IMR-90 (cell line): ENCODE results near the gene STPG4. TPM values are rescaled to one million over a fixed set of nuclear protein-coding genes. Genes with fewer than 3 reads are reported as not detected.

Source experiments
- ATAC-seq: fragments of 200-7000 bp; cut with Tn5 transposase; 2 replicates; pipeline ENCODE4 v1.9.1; 2020; ENCODE audit warnings: low read depth, mild to moderate bottlenecking, moderate library complexity
- BruUV-seq: library from RNA; stranded (reverse); fragments of 400-500 nt; replicated peaks from 2 replicates; lab custom pipeline; 2021; lab: Mats Ljungman, UMichigan
- CTCF ChIA-PET: fragments of 300-600 bp; formaldehyde crosslinking; extraction: SDS; loops from one replicate; lab custom pipeline; 2021; ENCODE audit warnings: antibody characterized with exemption; lab: Yijun Ruan, JAX
- POLR2A ChIA-PET: fragments of 300-600 bp; sonication (Branson Sonifier 250); formaldehyde crosslinking; loops from one replicate; lab custom pipeline; 2022; ENCODE audit warnings: antibody characterized with exemption; ENCODE audit not compliant: unreplicated experiment; lab: Charles Lee
- DNase-seq: peaks from one replicate; pipeline ENCODE4 v3.0.0; 2013
- H2AFZ ChIP-seq: replicated peaks from 2 replicates; pipeline ENCODE3; 2013; ENCODE audit warnings: low read length, mild to moderate bottlenecking; ENCODE audit not compliant: poor library complexity
- H2AK5ac ChIP-seq: 2 replicates; pipeline ENCODE4 v1.6.1; 2013; ENCODE audit warnings: low read depth, low read length, inconsistent platforms
- H2AK9ac ChIP-seq: replicated peaks from 2 replicates; pipeline ENCODE3; 2013; ENCODE audit warnings: mild to moderate bottlenecking, low read depth, low read length, moderate library complexity; ENCODE audit not compliant: poor library complexity
- H2BK120ac ChIP-seq: 2 replicates; pipeline ENCODE4 v1.6.1; 2013; ENCODE audit warnings: low read depth, low read length, inconsistent platforms
- H2BK15ac ChIP-seq: 3 replicates; pipeline ENCODE4 v1.6.1; 2013; ENCODE audit warnings: low read depth, low read length, inconsistent platforms
- H2BK20ac ChIP-seq: 2 replicates; pipeline ENCODE4 v1.6.1; 2013; ENCODE audit warnings: low read depth, mild to moderate bottlenecking, inconsistent platforms, low read length, moderate library complexity
- H2BK5ac ChIP-seq: 2 replicates; pipeline ENCODE4 v1.6.1; 2013; ENCODE audit warnings: mild to moderate bottlenecking, low read depth, low read length, inconsistent platforms; ENCODE audit not compliant: poor library complexity, severe bottlenecking
- H3K14ac ChIP-seq: replicated peaks from 2 replicates; pipeline ENCODE4 v1.6.1; 2013; ENCODE audit warnings: low read depth, low read length, inconsistent platforms
- H3K18ac ChIP-seq: 2 replicates; pipeline ENCODE4 v1.6.1; 2013; ENCODE audit warnings: low read depth, low read length, control low read depth
- H3K23ac ChIP-seq: 2 replicates; pipeline ENCODE4 v1.6.1; 2013; ENCODE audit warnings: low read depth, low read length, inconsistent platforms
- H3K27ac ChIP-seq: 2 replicates; pipeline ENCODE4 v1.5.1; 2013; ENCODE audit warnings: mild to moderate bottlenecking, control low read depth, low read length; ENCODE audit not compliant: insufficient read depth
- H3K27me3 ChIP-seq: 2 replicates; pipeline ENCODE4 v1.6.1; 2013; ENCODE audit warnings: low read length; ENCODE audit not compliant: control insufficient read depth, insufficient read depth
- H3K36me3 ChIP-seq: 2 replicates; pipeline ENCODE4 v1.6.1; 2013; ENCODE audit warnings: low read length, mixed read lengths; ENCODE audit not compliant: control insufficient read depth, insufficient read depth
- H3K4ac ChIP-seq: 2 replicates; pipeline ENCODE4 v1.6.1; 2013; ENCODE audit warnings: low read depth, low read length, inconsistent platforms
- H3K4me1 ChIP-seq: 2 replicates; pipeline ENCODE4 v1.6.1; 2013; ENCODE audit warnings: low read length, mixed read lengths; ENCODE audit not compliant: control insufficient read depth, insufficient read depth
- H3K4me2 ChIP-seq: 2 replicates; pipeline ENCODE4 v1.6.1; 2013; ENCODE audit warnings: low read depth, mild to moderate bottlenecking, control low read depth, low read length, moderate library complexity
- H3K4me3 ChIP-seq: 2 replicates; pipeline ENCODE4 v1.5.1; 2013; ENCODE audit warnings: low read depth, mild to moderate bottlenecking, control low read depth, low read length, moderate library complexity; ENCODE audit not compliant: insufficient read depth
- H3K56ac ChIP-seq: 2 replicates; pipeline ENCODE4 v1.6.1; 2013; ENCODE audit warnings: low read length, inconsistent platforms; ENCODE audit not compliant: insufficient read depth; ENCODE audit errors: extremely low read depth
- H3K79me1 ChIP-seq, 2 experiments: 2 replicates each; pipeline ENCODE4 v1.6.1; 2013; ENCODE audit warnings: low read length in 2 of 2, inconsistent platforms in 1 of 2, low read depth in 1 of 2
- H3K9ac ChIP-seq: 2 replicates; pipeline ENCODE4 v1.6.1; 2013; ENCODE audit warnings: low read depth, low read length, control low read depth
- H3K9me1 ChIP-seq: 2 replicates; pipeline ENCODE4 v1.6.1; 2013; ENCODE audit warnings: low read length, inconsistent platforms; ENCODE audit not compliant: insufficient read depth
- H3K9me3 ChIP-seq: 2 replicates; pipeline ENCODE4 v1.6.1; 2013; ENCODE audit warnings: low read length; ENCODE audit not compliant: control insufficient read depth, insufficient read depth
- H4K20me1 ChIP-seq: 2 replicates; pipeline ENCODE4 v1.6.1; 2013; ENCODE audit warnings: low read length, inconsistent platforms; ENCODE audit not compliant: insufficient read depth
- H4K5ac ChIP-seq: 2 replicates; pipeline ENCODE4 v1.6.1; 2013; ENCODE audit warnings: mild to moderate bottlenecking, low read depth, low read length, control low read depth
- H4K8ac ChIP-seq, 2 experiments: 2 replicates each; pipeline ENCODE4 v1.6.1; 2013; ENCODE audit warnings: low read depth in 2 of 2, low read length in 2 of 2, control low read depth in 1 of 2, inconsistent platforms in 1 of 2
- H4K91ac ChIP-seq: 2 replicates; pipeline ENCODE4 v1.6.1; 2013; ENCODE audit warnings: low read depth, low read length, inconsistent platforms; ENCODE audit not compliant: insufficient read depth
- BHLHE40 ChIP-seq: fragments of 150-350 bp; IDR thresholded peaks from 2 replicates; pipeline ENCODE4 v1.6.1; 2016; ENCODE audit warnings: mild to moderate bottlenecking, low read depth, low read length
- CEBPB ChIP-seq: IDR thresholded peaks from 2 replicates; pipeline ENCODE4 v1.6.1; 2012; ENCODE audit warnings: low read depth, low read length, improper control_type of control experiment
- ELK1 ChIP-seq: fragments of 150-350 bp; IDR thresholded peaks from 2 replicates; pipeline ENCODE4 v1.6.1; 2016; ENCODE audit warnings: low read depth, mild to moderate bottlenecking, low read length, moderate library complexity, borderline replicate concordance
- FOS ChIP-seq: fragments of 150-350 bp; IDR thresholded peaks from 2 replicates; pipeline ENCODE4 v1.6.1; 2016; ENCODE audit warnings: low read depth, low read length
- MAFK ChIP-seq: IDR thresholded peaks from 2 replicates; pipeline ENCODE4 v1.6.1; 2012; ENCODE audit warnings: low read depth, low read length, improper control_type of control experiment
- MAZ ChIP-seq: IDR thresholded peaks from 2 replicates; pipeline ENCODE4 v1.6.1; 2012; ENCODE audit warnings: low read depth, mild to moderate bottlenecking, low read length, improper control_type of control experiment, moderate library complexity, borderline replicate concordance
- MXI1 ChIP-seq: IDR thresholded peaks from 2 replicates; pipeline ENCODE4 v1.6.1; 2012; ENCODE audit warnings: low read depth, mild to moderate bottlenecking, low read length, moderate library complexity, borderline replicate concordance
- POLR2A ChIP-seq: IDR thresholded peaks from 2 replicates; pipeline ENCODE4 v1.6.1; 2012; ENCODE audit warnings: mild to moderate bottlenecking, low read depth, low read length
- RAD21 ChIP-seq: IDR thresholded peaks from 2 replicates; pipeline ENCODE4 v1.6.1; 2012; ENCODE audit warnings: low read length, improper control_type of control experiment
- RFX5 ChIP-seq: IDR thresholded peaks from 2 replicates; pipeline ENCODE4 v1.8.0; 2012; ENCODE audit warnings: low read depth, mild to moderate bottlenecking, low read length, moderate library complexity
- WGBS, 2 experiments: methylation state at CpG; one replicate each; pipeline versions ENCODE4 v1.1.5 to v1.1.7; 2013; ENCODE audit warnings: missing lambda C conversion rate in 2 of 2; ENCODE audit not compliant: insufficient read length in 1 of 2; ENCODE audit errors: extremely low coverage in 2 of 2; 5-methylcytosine and 5-hydroxymethylcytosine counted together
- dilution Hi-C: fragments of 300-500 bp; cut with HindIII; formaldehyde crosslinking; loops from one replicate; pipeline ENCODE4 v1.14.3; 2018; ENCODE audit warnings: low sequenced_read_pairs; ENCODE audit not compliant: unreplicated experiment
- in situ Hi-C: fragments of 300-500 bp; cut with MboI; formaldehyde crosslinking; loops from 3 replicates; pipeline ENCODE4 v1.14.3; 2019; ENCODE audit warnings: low sequenced_read_pairs, inconsistent platforms, mixed read lengths
- intact Hi-C: fragments of 100-400 bp; cut with micrococcal nuclease; formaldehyde crosslinking; loops from 2 replicates; pipeline ENCODE4 v1.10.0; 2022
- polyA plus RNA-seq, 3 experiments: library from polyadenylated mRNA; depleted of rRNA; stranded (reverse); fragments of >200 nt; gene quantifications; 2 replicates each; pipeline ENCODE4 v1.2.3, GENCODE V29; 2012; ENCODE audit warnings: low replicate concordance in 1 of 3
- total RNA-seq: library from RNA; depleted of rRNA; stranded (reverse); fragments of >200 nt; gene quantifications from 2 replicates; pipeline ENCODE4 v1.2.3, GENCODE V29; 2012
- TF ChIP-seq, protein P1 (sequence below): conservative IDR thresholded peaks from 2 replicates; pipeline ENCODE4 v1.5.1; 2012; ENCODE audit warnings: mild to moderate bottlenecking, low read depth, low read length, improper control_type of control experiment
- TF ChIP-seq, protein P2 (sequence below): fragments of 150-350 bp; IDR thresholded peaks from 2 replicates; pipeline ENCODE4 v1.6.1; 2017; ENCODE audit warnings: mild to moderate bottlenecking, antibody characterized with exemption, low read length, low read depth

The STPG4 gene
- total and polyA plus RNA-seq, 2 of the 4 experiments (the other 2 are of a cell fraction) = 0.12 to 0.18 TPM

- TF ChIP-seq RFX5 = no peak
Observed at GRCh38 chr2:47048801-47049480, 106.2 kb downstream of the STPG4 start (continued).

- peak overlapping the region in 1 of 2 experiments; percentile 0; a peak in 1 of 4 replicates for H4K8ac ChIP-seq
- no peak for DNase-seq
- in situ Hi-C loops = no loop called here
- TF ChIP-seq BHLHE40 (no peak), RAD21 (no peak), MXI1 (no peak), FOS (no peak), ELK1 (no peak), MAFK (no peak), POLR2A (no peak), RFX5 (no peak), MAZ (no peak), CEBPB (no peak)
- TF ChIP-seq, protein P1, sequence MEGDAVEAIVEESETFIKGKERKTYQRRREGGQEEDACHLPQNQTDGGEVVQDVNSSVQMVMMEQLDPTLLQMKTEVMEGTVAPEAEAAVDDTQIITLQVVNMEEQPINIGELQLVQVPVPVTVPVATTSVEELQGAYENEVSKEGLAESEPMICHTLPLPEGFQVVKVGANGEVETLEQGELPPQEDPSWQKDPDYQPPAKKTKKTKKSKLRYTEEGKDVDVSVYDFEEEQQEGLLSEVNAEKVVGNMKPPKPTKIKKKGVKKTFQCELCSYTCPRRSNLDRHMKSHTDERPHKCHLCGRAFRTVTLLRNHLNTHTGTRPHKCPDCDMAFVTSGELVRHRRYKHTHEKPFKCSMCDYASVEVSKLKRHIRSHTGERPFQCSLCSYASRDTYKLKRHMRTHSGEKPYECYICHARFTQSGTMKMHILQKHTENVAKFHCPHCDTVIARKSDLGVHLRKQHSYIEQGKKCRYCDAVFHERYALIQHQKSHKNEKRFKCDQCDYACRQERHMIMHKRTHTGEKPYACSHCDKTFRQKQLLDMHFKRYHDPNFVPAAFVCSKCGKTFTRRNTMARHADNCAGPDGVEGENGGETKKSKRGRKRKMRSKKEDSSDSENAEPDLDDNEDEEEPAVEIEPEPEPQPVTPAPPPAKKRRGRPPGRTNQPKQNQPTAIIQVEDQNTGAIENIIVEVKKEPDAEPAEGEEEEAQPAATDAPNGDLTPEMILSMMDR = no peak
- TF ChIP-seq, protein P2, sequence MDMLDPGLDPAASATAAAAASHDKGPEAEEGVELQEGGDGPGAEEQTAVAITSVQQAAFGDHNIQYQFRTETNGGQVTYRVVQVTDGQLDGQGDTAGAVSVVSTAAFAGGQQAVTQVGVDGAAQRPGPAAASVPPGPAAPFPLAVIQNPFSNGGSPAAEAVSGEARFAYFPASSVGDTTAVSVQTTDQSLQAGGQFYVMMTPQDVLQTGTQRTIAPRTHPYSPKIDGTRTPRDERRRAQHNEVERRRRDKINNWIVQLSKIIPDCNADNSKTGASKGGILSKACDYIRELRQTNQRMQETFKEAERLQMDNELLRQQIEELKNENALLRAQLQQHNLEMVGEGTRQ = no peak
Observed at GRCh38 chr2:47046271-47046670, 108.8 kb downstream of the STPG4 start.

More at GRCh38 chr2:47046271-47046670, 108.8 kb downstream of the STPG4 start:
- Histone ChIP-seq H2AK5ac (peak overlapping the region; percentile 20), H2BK5ac (no peak overlapping the region), H2AK9ac (no peak overlapping the region), H3K4me3 (no peak overlapping the region), H3K79me1 (peaks cover 13 to 54% of the 10 kb centered on the region in 2 experiments; a peak in 3 of 4 replicates), H4K91ac (peak overlapping the region; percentile 12; the same call in 1 of the 2 replicates), H3K14ac (0 out of 2 replicates have a peak overlapping the region, but pooled peaks have one; percentile 50), H2AFZ (peak overlapping the region; percentile 27), H2BK120ac (peak overlapping the region; percentile 99; the same call in 1 of the 2 replicates), H3K23ac (no peak overlapping the region), H3K27me3 (no peaks in the 10 kb centered on the region), H3K56ac (no peak overlapping the region), H2BK15ac (peak overlapping the region; percentile 45; the same call in 1 of the 3 replicates), H3K4me1 (peaks cover 18% of the 10 kb centered on the region), H3K4ac (peak overlapping the region; percentile 67), H3K9ac (no peak overlapping the region), H3K9me1 (peaks cover 26% of the 10 kb centered on the region), H4K20me1 (peaks cover 3% of the 10 kb centered on the region; the same call in 1 of the 2 replicates), H3K27ac (no peak overlapping the region), H3K36me3 (peaks cover 46% of the 10 kb centered on the region), H3K18ac (no peak overlapping the region), H4K5ac (no peak overlapping the region), H3K4me2 (no peak overlapping the region), H3K9me3 (no peaks in the 10 kb centered on the region), H2BK20ac (peak overlapping the region; percentile 18; the same call in 1 of the 2 replicates)
- POLR2A ChIA-PET = interaction anchor here (1.0 kb wide), 1 partner anchor 20 kb away, joined by 7 read pairs; no protein-coding TSS in a partner anchor
- WGBS, 2 experiments = 100% methylated on average over 1 of the region's 5 CpGs; no CpG with 5 or more reads in 1 of the 2 experiments
- CTCF ChIA-PET = no interaction called here
- dilution Hi-C loops (no loop called here), intact Hi-C loops (no loop called here)
- no TSS peak for BruUV-seq
- ATAC-seq = no peak
